ENCODE results near the gene POLR1B. TPM values are rescaled to one million over a fixed set of nuclear protein-coding genes. Genes with fewer than 3 reads are reported as not detected.
"Not testable (repeated sequence)": the region's sequence is repeated elsewhere in the genome, so short reads cannot be mapped to it uniquely, and the experiment has no call there.

The POLR1B gene
- total RNA-seq, 1 donor from 2014 or later: 22.1 TPM

DNA sequence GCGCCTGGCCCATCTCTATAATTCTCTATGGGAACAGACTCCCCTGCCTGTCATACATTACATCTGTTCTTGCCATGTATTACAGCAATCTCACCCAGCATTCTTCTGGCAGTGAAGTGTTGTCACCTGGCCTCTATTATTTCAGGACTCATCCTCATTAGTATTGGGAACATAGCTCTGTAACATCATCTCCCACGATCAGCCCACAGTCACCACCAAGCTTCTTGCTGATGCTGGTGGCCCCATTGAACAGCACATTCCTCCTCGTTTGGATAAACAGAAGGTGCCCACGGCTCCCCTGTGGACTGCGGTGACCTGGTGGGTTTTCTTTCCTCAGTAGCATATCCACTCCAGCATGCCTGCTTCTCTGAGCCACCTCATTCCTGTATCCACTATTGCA is 63.7 kb downstream of the POLR1B start:
- TF ChIP-seq, protein P1, sequence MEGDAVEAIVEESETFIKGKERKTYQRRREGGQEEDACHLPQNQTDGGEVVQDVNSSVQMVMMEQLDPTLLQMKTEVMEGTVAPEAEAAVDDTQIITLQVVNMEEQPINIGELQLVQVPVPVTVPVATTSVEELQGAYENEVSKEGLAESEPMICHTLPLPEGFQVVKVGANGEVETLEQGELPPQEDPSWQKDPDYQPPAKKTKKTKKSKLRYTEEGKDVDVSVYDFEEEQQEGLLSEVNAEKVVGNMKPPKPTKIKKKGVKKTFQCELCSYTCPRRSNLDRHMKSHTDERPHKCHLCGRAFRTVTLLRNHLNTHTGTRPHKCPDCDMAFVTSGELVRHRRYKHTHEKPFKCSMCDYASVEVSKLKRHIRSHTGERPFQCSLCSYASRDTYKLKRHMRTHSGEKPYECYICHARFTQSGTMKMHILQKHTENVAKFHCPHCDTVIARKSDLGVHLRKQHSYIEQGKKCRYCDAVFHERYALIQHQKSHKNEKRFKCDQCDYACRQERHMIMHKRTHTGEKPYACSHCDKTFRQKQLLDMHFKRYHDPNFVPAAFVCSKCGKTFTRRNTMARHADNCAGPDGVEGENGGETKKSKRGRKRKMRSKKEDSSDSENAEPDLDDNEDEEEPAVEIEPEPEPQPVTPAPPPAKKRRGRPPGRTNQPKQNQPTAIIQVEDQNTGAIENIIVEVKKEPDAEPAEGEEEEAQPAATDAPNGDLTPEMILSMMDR (IDR thresholded peaks at IDR 0.05; ENCODE audit: unreplicated experiment): no peak
- H3K4me1 Mint-ChIP-seq (ENCODE audit: unreplicated experiment): peaks cover 3% of the 10 kb centered on the region
- no peak for DNase-seq (ENCODE audit: low spot score)
- no peaks in the 10 kb centered on the region for H3K27me3 Mint-ChIP-seq (ENCODE audit: unreplicated experiment)
- no peaks in the 10 kb centered on the region for H3K9me3 Mint-ChIP-seq (ENCODE audit: unreplicated experiment)
- no peak overlapping the region for H3K27ac Mint-ChIP-seq (ENCODE audit: unreplicated experiment)
- no peaks in the 10 kb centered on the region for H3K36me3 Mint-ChIP-seq (ENCODE audit: low read depth, unreplicated experiment)
- H3K4me3 Mint-ChIP-seq (ENCODE audit: unreplicated experiment): no peak overlapping the region

- H3K27me3 Mint-ChIP-seq (ENCODE audit: unreplicated experiment): no peaks in the 10 kb centered on the region
- H3K36me3 Mint-ChIP-seq (ENCODE audit: low read depth, unreplicated experiment): no peaks in the 10 kb centered on the region
- DNase-seq (ENCODE audit: low spot score): no peak
- H3K4me3 Mint-ChIP-seq (ENCODE audit: unreplicated experiment): no peak overlapping the region
- H3K4me1 Mint-ChIP-seq (ENCODE audit: unreplicated experiment): peaks cover 3% of the 10 kb centered on the region
- H3K9me3 Mint-ChIP-seq (ENCODE audit: unreplicated experiment): no peaks in the 10 kb centered on the region
- H3K27ac Mint-ChIP-seq (ENCODE audit: unreplicated experiment): no peak overlapping the region
- TF ChIP-seq, protein P1 (IDR thresholded peaks at IDR 0.05; ENCODE audit: unreplicated experiment): no peak
Measured at GRCh38 chr2:112606547-112606946, 64.3 kb downstream of the POLR1B start.

DNA sequence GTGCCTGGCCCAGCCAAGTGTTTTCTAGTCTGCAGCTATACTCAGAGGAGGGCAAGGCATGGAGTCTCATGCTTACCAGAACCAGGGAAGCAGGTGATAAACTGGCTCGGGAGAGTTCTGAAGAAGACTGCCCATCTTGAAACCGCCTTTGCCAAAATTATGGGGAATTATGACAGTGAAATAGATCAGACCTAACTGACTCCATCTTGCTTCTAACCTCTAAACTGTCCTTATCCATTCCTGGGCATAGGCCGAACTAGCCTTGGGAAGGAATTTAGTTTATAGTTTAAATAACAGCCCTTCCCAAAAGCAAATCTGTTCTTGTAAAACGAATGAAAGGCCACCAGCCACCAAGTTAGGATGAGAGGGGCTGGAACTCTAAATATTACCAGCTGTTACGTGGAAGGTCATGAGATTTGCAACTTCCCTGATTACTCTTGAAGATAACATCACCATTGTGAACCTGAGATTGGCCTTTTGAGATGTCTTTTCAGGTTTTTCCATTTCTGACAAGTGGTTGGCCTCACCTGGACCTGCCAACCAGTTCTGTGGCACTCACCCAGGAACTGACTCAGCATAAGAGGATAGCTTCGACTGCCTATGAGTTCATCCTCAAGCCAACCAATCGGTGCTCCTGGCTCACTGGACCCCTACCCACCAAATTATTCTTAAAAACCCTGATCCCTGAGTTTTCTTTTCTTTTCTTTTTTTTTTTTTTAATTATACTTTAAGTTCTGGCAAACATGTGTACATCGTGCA is 65.6 kb downstream of the POLR1B start:
- no peaks in the 10 kb centered on the region for H3K36me3 Mint-ChIP-seq (ENCODE audit: low read depth, unreplicated experiment)

DNA sequence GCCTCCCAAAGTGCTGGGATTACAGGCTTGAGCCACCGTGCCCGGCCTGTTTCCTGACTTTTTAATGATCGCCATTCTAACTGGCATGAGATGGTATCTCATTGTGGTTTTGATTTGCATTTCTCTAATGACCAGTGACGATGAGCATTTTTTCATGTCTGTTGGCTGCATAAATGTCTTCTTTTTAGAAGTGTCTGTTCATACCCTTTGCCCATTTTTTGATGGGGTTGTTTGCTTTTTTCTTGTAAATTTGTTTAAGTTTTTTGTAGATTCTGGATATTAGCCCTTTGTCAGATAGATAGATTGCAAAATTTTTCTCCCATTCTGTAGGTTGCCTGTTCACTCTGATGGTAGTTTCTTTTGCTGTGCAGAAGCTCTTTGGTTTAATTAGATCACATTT is 67.1 kb downstream of the POLR1B start:
- not testable (repeated sequence) for H3K27me3 Mint-ChIP-seq (ENCODE audit: unreplicated experiment); H3K36me3 Mint-ChIP-seq (ENCODE audit: low read depth, unreplicated experiment); DNase-seq (ENCODE audit: low spot score); H3K4me3 Mint-ChIP-seq (ENCODE audit: unreplicated experiment); H3K4me1 Mint-ChIP-seq (ENCODE audit: unreplicated experiment); H3K9me3 Mint-ChIP-seq (ENCODE audit: unreplicated experiment)
- peak overlapping the region; percentile 24 for H3K27ac Mint-ChIP-seq (ENCODE audit: unreplicated experiment)

More for the DNA sequence above, 65.6 kb downstream of the POLR1B start:
- no peak for DNase-seq (ENCODE audit: low spot score)
- Mint-ChIP-seq H3K4me3 (ENCODE audit: unreplicated experiment) (no peak overlapping the region), H3K9me3 (ENCODE audit: unreplicated experiment) (no peaks in the 10 kb centered on the region), H3K27ac (ENCODE audit: unreplicated experiment) (no peak overlapping the region), H3K4me1 (ENCODE audit: unreplicated experiment) (peaks cover 3% of the 10 kb centered on the region), H3K27me3 (ENCODE audit: unreplicated experiment) (no peaks in the 10 kb centered on the region)
- TF ChIP-seq, protein P1 (IDR thresholded peaks at IDR 0.05; ENCODE audit: unreplicated experiment): no peak

DNA sequence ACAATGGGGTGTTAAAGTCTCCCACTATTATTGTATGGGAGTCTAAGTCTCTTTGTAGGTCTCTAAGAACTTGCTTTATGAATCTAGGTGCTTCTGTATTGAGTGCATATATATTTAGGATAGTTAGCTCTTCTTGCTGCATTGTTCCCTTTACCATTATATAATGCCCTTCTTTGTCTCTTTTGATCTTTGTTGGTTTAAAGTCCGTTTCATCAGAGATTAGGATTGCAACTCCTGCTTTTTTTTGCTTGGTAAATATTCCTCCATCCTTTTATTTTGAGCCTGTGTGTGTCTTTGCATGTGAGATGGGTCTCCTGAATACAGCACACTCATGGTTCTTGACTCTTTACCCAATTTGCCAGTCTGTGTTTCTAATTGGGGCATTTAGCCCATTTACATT is 70.0 kb downstream of the POLR1B start:
- H3K27ac Mint-ChIP-seq (ENCODE audit: unreplicated experiment); H3K4me1 Mint-ChIP-seq (ENCODE audit: unreplicated experiment); H3K9me3 Mint-ChIP-seq (ENCODE audit: unreplicated experiment); H3K36me3 Mint-ChIP-seq (ENCODE audit: low read depth, unreplicated experiment); H3K27me3 Mint-ChIP-seq (ENCODE audit: unreplicated experiment); H3K4me3 Mint-ChIP-seq (ENCODE audit: unreplicated experiment); DNase-seq (ENCODE audit: low spot score): not testable (repeated sequence)

- no peaks in the 10 kb centered on the region for H3K4me1 Mint-ChIP-seq (ENCODE audit: unreplicated experiment)
- H3K9me3 Mint-ChIP-seq (ENCODE audit: unreplicated experiment): no peaks in the 10 kb centered on the region
- no peaks in the 10 kb centered on the region for H3K27me3 Mint-ChIP-seq (ENCODE audit: unreplicated experiment)
- H3K36me3 Mint-ChIP-seq (ENCODE audit: low read depth, unreplicated experiment): no peaks in the 10 kb centered on the region
- DNase-seq (ENCODE audit: low spot score): no peak
- TF ChIP-seq, protein P1 (IDR thresholded peaks at IDR 0.05; ENCODE audit: unreplicated experiment): no peak
- no peak overlapping the region for H3K4me3 Mint-ChIP-seq (ENCODE audit: unreplicated experiment)
- no peak overlapping the region for H3K27ac Mint-ChIP-seq (ENCODE audit: unreplicated experiment)
Measured at GRCh38 chr2:112614201-112614840, 72.1 kb downstream of the POLR1B start.
